Non-pigmented ciliary epithelial cell (primary cell): ENCODE results near the gene RHOF.
"Not testable (repeated sequence)": the region's sequence is repeated elsewhere in the genome, so short reads cannot be mapped to it uniquely, and the experiment has no call there.

Experiments
- DNase-seq: peaks from one replicate; pipeline ENCODE4 v3.0.0-alpha.2; 2010; ENCODE audit warnings: low read depth

Gene RHOF

DNA sequence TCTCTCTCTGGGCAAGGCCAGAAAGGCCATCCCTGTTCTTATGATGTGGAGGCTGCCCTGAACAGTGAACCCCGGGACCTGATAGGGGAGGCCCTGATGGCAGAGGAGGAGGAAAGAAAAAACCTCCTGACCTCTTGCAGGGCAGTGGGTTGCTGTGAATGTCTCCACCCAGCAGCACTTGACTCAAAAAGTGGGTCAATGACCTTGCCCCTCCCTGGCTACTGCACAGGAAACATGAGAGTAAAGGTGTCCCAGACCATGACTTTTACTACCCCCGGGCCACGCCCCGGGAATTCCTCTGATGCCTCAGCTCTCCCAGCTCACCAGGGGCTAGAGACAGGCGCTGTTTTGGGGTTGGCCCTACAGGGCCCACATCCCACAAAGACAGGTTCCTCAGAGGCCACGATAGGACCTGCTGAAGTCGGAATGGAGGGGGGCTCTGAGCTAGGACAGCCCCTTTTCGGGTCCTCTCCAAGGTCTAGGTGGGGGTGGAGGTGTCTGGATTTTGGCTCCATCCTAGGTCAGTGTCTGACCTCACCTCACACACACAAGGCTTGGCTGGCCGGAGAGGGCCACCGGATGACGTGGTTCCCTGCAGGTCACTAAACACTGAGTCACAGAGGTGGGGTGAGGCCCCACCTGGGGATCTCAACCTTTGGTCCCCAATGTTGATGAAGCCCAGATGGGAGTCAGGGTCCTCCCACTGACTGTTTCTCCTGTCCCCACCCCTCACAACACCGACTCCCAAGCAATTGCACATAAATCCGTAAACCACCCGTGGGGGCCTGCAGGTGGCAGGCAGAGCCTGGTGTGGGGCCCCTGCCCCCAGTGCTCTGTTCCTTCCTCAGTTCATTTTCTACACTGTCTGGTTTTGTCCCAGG is 1.6 kb downstream of the RHOF start:
- no peak for DNase-seq

DNA sequence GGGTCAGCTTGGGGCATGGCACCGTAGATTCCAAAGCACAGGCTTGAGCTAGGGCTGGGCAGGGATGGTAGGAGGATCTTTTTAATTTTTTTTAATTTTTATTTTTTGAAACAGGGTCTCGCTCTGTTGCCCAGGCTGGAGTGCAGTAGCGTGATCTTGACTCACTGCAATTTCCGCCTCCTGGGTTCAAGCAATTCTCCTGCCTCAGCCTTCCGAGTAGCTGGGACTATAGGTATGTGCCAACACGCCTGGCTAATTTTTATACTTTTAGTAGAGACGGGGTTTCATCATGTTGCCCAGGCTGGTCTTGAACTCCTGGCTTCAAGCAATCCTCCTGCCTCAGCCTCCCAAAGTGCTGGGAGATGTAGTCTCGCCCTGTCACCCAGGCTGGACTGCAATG is 2.7 kb downstream of the RHOF start:
- DNase-seq = not testable (repeated sequence)

DNA sequence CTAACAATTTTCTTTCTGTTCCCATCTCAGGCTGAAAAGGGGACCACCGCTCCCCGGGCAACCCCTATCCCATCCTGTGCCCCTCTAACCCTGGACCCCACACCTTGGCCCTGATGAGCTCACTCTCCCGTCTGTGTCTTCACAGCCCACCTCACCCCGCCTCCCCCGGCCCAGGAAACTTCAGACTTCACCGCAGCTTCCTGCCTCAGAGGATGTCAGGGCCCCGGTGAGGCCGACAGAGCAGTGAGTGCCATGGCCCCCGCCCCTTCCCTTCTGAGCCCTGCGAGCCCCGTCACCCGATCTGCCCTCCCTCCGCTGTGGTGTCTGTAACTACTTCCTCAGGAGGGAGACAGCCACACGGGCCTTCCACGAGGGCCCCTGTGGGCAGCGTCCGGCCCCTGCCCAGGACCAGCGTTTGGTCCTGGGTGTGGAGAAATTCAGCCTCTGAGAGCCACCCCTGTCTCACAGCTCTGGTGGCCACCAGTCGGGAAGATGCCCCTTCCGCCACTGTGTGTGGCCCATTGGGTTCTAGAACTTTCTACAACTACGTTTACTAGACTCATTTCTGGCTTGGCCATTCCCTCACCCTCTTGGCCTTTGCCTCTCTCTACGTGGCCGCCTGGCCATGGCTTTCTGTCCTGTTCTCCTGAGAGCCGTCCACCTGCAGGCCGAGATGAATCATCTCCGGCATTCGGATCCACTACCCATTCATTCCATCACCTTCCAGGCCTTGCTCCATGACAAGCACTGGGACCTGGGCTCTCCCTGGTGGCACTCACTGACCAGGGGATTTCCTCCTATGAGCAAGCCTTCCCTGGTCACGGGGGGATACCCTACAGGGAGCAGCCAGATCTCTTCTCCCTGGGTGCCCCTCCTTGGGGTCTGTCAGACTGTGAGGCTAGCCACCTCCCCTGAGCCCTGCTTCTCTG is 3.4 kb downstream of the RHOF start:
- DNase-seq = no peak

DNA sequence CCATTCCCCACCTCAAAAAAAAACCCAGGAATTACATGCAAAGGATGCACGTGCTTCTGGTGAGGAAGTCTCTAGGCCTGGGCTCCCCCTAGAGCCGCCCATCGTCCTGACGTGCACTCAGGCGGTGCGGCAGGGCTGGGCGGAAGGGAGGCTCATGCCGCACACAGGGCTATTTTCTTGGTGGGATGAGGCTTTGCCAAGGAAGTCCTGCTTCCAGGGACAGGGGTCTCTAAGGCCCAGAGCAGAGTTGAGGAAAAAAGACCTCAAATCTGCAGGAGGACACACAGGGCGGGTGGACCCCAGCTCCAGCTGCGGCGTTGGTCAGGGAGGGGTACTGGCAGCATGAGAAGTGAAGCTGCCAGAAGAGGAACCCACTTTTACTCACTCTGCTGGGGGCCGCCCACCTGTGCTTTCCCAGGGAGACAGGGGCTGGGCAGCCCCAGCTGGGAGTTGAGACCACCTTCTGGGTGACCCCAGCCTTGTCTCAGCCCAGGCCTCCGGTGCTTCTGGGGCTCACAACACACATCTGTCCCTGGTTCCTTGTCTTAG is 4.2 kb downstream of the RHOF start:
- DNase-seq = no peak

DNA sequence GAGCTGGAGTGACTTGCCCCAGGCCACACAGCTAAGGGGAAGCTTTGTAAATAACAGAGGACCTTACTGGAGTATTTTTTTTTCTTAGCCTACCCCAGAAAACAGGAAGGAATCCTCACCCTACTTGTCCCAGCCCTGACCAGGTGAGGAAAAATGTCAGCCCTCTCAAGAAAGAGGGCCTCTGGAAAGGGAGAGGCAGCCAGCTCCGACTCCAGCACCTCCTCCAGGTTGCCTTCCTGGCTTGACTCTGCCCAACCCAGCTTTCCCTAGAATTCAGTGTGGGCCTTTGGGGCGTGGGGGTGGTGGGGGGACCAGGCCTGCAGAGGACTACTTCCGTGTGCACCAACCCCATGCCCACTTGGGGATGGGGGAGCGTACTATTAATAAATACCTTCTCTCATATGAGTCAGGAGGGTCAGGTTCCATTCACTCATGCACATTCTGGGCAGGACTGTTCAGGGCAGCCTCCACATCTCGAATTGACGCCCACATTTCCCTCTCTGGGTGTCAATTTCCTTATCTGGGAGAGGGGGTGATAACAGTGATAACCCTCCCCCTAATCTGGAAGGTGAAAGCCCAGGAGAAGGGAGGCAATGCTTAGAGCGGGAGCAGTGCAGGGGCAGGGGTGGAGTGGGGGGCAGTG is 5.2 kb downstream of the RHOF start:
- no peak for DNase-seq

DNA sequence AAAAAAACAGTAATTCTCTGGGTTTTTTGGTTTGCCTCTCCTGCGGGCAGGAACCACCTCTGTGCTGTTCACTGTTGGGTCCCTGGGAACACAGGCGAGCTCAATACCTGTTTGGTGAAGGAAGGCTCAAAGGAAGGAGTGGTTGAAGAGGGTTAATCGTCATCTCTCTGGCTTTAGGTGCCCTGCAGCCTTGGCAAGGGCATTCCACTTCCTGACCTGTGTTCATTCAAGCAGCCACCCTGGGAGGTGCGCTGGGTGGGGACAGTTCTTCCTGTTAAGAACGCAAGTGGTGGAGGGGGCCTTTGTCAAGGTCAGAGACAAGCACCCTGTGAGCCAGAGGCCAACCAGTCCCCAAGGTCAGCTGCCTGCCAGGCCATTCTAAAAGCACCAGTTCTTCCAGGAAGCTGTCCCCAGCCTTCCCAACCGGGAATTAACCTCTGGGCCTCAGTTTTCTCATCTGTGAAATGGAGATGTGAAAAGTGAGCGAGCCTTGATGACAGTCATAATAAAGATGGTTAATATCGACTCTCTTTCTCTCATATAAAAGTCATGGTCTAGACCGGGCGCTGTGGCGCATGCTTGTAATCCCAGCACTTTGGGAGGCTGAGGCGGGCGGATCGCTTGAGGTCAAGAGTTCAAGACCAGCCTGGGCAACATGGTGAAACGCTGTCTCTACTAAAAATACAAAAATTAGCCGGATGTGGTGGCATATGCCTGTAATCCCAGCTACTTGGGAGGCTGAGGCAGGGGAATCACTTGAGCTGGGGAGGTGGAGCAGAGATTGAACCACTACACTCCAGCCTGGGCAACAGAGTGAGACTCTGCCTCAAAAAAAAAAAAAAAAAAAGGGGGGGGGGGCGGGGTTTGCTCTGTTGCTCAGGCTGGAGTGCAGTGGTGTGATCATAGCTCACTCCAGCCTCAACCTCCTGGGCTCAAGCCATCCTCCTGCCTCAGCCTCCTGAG is 6.1 kb downstream of the RHOF start:
- no peak for DNase-seq

DNA sequence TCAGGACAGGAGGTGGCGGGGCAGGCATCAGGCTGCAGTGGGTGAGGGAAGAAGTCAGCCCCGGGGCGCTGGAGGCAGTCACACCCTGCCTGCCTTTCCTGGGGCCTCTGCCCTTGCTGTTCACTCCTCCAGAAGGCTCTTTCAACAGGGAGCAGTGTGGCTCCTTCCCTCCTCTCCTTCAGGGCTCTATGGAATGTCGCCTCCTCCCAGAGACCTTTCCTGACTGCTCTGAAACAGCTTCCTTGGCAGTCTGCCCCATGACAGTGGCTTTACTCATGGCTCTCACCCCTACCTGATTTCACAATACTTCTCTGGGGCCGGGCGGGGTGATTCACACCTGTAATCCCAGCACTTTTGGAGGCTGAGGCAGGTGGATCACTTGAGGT is 7.1 kb downstream of the RHOF start:
- no peak for DNase-seq

DNA sequence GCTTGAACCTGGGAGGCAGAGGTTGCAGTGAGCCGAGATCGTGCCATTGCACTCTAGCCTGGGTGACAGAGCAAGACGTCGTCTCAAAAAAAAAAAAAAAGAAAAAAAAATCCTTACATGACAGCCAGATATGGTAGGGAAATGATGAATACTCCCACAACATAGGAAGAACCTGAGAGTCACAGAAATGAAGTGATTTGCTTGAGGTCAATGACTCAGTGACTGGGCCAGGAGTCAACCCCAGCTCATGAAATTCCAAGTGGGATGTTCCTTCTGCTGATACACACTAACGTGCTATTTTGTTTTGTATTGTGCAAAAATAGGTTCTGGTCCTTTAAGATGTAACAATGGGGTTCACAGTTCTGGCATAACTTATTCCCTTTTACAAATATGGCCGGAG is 9.0 kb downstream of the RHOF start:
- DNase-seq = no peak

DNA sequence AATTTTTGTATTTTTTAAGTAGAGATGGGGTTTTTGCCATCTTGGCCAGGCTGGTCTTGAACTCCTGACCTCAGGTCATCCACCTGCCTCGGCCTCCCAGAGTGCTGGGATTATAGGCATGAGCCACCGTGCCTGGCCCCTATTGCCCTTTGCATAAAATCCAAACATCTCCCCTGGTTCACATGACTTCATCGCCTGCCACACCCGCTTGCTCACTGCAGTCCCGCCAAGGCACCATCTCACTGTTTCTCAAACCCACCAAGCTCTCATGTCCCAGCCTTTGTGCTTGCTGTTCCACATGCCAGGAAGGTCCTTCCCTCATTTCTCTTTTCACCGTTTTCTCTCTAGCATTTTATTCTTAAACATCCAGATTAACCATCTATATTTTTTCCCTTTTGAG is 9.7 kb downstream of the RHOF start:
- no peak for DNase-seq

DNA sequence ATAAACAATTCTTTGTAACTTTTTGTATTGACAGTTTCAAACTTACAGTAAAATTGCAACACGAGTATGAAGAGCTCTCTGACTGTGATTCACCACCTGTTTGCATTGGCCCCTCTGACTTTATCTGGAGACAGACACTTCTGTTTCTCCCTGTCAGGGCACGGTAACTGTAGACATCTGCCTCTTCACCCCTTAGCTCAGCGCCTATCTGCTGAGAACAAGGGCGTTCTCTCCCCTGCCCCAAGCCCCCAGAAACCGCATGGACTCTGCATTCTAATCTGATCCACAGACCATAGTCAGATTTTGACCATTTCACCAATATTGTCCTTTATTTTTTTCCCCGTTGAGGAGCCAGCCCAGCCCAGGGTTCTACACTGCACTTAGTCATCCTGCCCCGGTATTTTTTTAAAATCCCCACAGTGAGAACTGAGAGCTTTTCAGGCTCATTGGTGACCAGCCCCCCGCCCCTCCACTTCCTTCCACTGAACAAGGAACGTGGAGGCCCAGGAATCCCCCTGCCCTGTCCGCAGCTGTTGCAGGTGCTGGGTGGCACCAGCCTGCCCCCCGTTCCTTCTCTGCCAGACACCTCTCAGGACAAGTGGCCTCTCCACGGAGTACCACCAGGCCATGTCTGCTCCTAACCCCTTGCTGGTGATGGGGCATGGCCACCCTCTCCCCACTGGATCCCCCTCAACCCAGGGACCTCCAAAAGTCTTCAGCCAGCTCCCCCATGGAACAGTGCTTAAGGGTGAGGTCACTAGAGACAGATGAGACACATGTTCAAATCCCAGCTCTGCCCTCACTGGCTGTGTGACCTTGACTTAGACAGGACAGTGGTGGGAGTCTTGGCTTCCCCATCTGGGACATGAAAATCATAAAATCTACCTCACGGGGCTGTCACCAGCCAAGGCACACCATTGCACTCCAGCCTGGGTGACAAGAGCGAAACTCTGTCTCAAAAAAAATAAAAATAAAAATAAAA is 11.2 kb downstream of the RHOF start:
- DNase-seq = no peak

DNA sequence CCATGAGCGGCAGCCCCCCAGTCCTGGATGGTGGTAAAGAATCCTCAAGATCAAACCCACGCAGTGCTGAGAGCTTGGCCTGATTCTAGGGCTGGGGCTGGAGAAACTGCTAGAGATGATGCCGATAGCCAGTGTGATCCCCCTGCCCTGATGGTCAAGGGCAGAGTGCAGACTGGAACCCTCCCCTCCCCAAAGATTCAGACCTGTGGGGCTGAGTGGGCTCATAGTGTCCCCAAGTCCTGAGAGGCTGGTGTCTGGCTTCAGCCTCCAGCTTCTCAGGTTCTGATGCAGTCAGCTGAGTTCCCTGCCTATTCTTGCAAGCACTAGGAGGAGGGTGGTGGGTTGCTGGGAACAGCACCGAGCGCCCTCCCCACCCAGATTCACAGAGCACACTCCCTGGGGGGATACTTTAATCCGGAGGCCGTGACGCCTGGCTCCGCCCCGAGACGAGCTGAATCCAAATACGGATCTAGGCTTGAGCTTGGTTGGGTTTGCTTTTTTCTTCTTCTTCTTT is 11.9 kb downstream of the RHOF start:
- DNase-seq = no peak

DNA sequence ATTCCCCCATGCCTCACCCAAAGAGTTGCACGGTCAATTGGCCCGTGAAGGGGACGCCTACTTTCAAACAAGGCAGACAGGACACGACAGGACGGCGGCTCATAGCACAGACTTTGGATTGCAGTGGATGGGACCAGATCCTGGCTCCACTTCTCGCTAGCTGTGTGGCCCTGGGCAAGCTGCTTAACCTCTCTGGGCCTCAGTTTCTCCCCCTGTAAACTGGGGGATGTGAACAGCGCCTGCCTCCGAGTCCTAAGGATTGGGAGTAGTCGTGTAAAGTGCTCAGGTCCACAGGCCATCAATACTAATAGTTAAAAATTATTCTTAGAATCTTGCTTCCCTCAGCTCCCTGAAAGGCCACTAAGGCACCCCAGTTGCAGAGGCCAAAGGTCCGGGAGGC is 13.1 kb downstream of the RHOF start:
- DNase-seq = no peak

DNA sequence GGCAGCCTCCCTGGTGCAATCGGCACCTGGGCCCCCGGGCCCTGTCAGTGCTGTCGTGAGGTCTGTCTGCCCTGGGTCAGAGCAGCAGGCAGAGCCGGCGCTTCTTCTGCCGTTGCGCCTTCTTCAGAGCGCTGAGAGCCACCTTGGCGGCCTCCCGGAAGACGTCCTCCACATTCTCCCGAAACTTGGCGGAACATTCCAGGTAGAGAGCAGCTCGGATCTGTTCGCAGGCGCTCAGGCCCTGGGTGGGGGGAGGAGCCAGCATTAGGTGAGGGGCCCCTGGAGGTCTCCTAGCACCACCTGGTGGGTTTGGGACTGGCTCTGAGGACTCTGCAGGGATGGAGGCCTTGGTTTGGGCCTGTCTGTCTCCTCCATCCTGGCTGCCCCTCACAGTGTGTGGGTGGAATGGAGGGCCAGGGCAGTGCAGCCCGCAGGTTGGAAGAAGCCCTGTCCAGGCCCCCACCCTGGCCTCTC is 14.0 kb downstream of the RHOF start:
- DNase-seq = no peak

DNA sequence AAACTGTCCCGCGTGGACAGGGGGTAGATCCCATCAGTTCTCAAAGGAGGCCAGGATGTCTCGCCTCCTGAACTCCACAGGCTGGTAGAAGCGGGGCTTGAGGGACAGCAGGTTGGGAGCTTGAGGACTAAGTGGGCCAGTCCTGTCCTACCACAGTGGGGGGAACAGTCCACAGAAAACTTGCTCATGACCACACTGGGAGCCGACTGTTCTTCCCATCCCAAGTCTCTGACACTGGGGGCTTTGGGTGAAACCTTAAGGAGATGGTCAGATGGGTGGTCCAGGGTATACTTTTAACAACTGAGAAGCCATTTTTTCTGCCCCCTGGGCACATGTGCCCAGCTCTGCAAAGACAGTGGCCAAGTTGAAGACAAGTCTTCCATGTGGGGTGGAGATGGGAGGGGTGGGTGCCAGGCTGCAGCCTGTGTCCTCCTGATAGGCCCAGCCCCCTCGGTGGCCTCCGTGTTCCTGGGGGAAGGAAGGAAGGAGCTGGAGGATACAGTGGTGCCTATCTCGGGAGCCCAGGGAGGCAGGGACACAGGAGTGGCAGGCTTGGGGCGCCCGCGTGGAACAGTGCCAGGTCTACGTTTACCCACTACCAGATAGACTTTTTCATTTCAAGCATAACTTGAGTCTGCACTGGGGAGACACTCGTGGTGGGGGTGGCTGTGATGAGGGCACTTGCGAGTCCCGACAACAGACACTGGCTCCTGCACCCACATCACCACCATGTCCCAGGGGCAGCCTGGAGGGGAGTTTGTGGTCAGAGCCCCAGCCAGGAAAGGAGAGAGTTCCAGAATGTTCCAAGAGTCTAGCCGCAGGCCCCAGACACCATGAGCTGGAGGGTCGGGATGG is 14.7 kb downstream of the RHOF start:
- no peak for DNase-seq

DNA sequence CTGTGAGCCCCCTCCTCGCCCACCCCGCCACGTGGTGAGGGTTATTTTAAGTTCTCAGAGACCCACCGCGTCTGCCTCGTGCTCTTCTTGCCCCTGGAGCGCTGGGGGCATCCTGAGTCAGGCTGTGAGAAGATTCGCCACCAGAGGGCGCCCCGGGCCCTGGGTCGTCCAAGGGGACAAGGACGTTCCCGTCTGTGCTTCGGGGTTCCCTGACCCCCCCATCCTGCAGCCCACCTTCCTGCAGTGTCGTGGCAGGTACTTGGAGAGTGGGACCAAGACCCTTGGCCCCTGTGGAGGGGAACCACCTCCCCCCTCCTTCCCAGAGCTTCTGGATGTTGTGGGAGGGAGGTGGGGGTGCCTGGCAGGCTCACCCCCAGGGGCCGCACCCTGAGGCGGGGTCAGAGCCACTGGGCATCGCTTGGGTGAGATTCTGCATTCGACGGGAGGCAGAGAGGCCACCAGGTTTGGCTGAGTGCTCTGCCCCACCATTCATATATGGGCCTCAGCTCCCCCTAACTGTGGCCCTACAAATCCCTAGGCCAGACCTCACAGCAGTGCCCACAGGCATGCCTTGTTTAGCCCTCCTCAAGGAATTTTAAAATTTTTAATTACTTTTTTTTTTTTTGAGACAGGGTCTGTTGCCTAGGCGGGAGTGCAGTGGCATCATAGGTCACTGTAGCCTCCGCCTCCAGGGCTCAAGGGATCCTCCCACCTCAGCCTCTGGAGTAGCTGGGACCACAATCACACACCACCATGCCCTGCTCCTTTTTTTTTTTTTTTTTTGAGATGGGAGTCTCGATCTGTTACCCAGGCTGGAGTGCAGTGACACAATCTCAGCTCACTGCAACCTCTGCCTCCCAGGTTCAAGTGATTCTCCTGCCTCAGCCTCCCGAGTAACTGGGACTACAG is 17.0 kb downstream of the RHOF start:
- no peak for DNase-seq

DNA sequence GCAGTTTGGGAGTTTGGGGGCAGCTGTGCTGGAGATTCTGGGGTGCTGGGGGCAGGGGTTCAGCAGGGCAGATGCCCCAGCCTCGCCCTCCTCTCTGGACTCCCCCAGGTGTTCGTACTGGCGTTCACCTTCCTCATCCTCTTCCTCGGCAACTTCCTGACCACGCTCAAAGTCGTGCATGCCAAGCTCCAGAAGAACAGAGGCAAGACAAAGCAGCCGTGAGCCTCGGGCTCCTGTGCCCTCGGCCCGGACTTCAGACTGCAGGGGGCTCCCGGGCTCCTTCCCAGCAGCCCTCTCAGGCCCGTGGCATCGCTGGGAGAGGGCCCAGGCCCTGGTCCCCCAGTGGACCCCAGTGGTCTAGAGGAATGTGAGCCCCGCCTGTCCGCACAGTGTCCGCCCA is 18.0 kb downstream of the RHOF start:
- no peak for DNase-seq

DNA sequence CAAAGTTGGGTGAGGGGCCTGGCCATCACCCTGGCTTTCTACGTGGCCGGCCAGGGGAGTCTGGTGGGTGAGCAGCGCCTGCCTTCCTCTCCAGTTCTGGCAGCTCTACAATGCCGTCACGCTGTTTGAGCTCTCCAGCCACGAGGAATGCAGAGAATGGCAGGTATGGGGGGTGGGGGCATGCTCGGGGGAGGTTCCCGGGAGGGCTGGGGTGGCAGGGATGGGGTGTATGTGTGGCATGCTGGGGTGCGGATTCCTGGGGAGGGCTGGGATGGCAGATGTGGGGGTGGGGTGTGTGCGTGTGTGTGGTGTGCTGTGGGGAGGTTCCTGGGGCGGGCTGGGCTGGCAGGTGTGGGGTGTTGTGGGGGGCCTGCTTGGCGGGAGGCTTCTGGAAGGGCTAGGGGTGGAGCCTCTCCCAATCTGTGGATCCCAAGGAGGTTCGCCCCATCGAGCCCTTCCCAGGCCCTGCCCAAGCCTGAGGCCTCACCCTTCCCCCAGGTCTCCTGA is 18.5 kb downstream of the RHOF start:
- DNase-seq = no peak
